GM21529 (cell line): ENCODE results near the gene TRIB2.
A peak's percentile ranks its signal among the peaks of the same experiment; 100 is the strongest.

Source experiments
- ATAC-seq: cut with Tn5 transposase; IDR thresholded peaks from one replicate; pipeline ENCODE4 v1.9.1; 2021; ENCODE audit not compliant: unreplicated experiment

Gene TRIB2

GRCh38 chr2:12719400-12720277 lies 2.9 kb downstream of the TRIB2 start:
- ATAC-seq = no peak

GRCh38 chr2:12720278-12720620 lies 3.5 kb downstream of the TRIB2 start:
- ATAC-seq = no peak

GRCh38 chr2:12720754-12721378 lies 4.1 kb downstream of the TRIB2 start:
- ATAC-seq = no peak

- ATAC-seq = no peak
These were observed 5.1 kb downstream of the TRIB2 start for GRCh38 chr2:12721566-12722446.

GRCh38 chr2:12722447-12723316 lies 5.9 kb downstream of the TRIB2 start:
- ATAC-seq = no peak

- no peak for ATAC-seq
These were observed 7.2 kb downstream of the TRIB2 start for GRCh38 chr2:12723736-12724463.

- ATAC-seq = no peak
These were observed 8.8 kb downstream of the TRIB2 start for GRCh38 chr2:12725233-12726187.

- no peak for ATAC-seq
These were observed 9.5 kb downstream of the TRIB2 start for GRCh38 chr2:12726271-12726670.

- ATAC-seq = no peak
These were observed 10.3 kb downstream of the TRIB2 start for GRCh38 chr2:12727065-12727464.

GRCh38 chr2:12727641-12728040 lies 10.9 kb downstream of the TRIB2 start:
- no peak for ATAC-seq

GRCh38 chr2:12728221-12728777 lies 11.6 kb downstream of the TRIB2 start:
- ATAC-seq = peak; percentile 93

GRCh38 chr2:12730265-12730664 lies 13.5 kb downstream of the TRIB2 start:
- no peak for ATAC-seq

GRCh38 chr2:12731701-12732280 lies 15.1 kb downstream of the TRIB2 start:
- ATAC-seq = no peak

- no peak for ATAC-seq
These were observed 15.9 kb downstream of the TRIB2 start for GRCh38 chr2:12732651-12733050.

GRCh38 chr2:12733846-12734245 lies 17.1 kb downstream of the TRIB2 start:
- ATAC-seq = no peak

GRCh38 chr2:12734914-12735654 lies 18.3 kb downstream of the TRIB2 start:
- no peak for ATAC-seq

GRCh38 chr2:12737297-12737696 lies 20.6 kb downstream of the TRIB2 start:
- ATAC-seq = no peak
